GM20431 (cell line): ENCODE data around the gene HM13.
"Not testable (repeated sequence)": the region's sequence is repeated elsewhere in the genome, so short reads cannot be mapped to it uniquely, and the experiment has no call there.

Experiments used
- in situ Hi-C: fragments of 300-500 bp; cut with MseI, MboI; formaldehyde crosslinking; loops from one replicate; pipeline ENCODE4 v1.15.0; 2020; ENCODE audit warnings: low sequenced_read_pairs; ENCODE audit not compliant: unreplicated experiment

Gene HM13, protein sequence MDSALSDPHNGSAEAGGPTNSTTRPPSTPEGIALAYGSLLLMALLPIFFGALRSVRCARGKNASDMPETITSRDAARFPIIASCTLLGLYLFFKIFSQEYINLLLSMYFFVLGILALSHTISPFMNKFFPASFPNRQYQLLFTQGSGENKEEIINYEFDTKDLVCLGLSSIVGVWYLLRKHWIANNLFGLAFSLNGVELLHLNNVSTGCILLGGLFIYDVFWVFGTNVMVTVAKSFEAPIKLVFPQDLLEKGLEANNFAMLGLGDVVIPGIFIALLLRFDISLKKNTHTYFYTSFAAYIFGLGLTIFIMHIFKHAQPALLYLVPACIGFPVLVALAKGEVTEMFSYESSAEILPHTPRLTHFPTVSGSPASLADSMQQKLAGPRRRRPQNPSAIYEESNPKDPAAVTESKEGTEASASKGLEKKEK

DNA sequence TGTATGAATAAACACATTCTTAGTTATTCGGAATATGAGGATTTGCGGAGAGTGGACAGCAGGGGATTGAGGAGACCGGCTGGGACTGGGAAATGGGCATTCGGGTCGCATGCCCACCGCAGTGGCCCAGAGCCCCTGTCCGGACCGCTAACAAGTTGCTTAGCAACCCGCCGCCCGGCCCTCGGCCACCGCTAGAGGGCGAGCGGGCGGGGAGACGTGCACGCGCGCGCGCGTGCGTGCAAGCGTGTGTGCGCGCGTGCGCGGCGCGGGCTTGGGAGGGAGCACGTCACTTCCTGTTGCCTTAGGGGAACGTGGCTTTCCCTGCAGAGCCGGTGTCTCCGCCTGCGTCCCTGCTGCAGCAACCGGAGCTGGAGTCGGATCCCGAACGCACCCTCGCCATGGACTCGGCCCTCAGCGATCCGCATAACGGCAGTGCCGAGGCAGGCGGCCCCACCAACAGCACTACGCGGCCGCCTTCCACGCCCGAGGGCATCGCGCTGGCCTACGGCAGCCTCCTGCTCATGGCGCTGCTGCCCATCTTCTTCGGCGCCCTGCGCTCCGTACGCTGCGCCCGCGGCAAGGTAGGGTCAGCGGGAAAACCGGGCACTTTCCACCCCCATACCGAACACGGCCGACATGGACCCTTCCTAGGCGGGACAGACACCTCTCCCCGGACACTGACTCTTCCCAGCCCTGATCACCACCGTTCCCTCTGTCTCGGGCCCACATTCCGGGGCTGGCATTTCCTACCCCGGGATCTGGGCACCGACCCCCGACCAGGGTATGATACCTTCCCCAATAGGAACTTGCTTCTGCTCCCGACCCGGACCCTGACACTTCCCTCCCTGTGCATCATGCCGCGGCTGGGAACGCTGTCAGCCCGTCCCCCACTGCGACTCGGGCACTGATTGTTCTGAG lies at the start of gene HM13:
HM13 (plus strand) TSS at position 289 of the 918 bp plus-strand sequence; CDS start at position 399, 110 bp downstream.
- in situ Hi-C loops: no loop called here

DNA sequence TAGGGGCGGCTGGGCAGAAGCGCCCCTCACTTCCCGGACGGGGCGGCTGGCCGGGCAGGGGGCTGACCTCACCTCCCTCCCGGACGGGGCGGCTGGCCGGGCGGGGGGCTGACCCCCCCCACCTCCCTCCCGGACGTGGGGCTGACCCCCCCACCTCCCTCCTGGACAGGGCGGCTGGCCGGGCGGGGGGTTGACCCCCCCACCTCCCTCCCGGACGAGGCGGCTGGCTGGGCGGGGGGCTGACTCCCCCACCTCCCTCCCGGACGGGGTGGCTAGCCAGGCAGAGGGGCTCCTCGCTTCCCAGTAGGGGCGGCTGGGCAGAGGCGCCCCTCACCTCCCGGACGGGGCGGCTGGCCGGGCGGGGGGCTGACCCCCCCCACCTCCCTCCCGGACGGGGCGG lies 43.3 kb upstream of the HM13 start:
- in situ Hi-C loops: not testable (repeated sequence)

DNA sequence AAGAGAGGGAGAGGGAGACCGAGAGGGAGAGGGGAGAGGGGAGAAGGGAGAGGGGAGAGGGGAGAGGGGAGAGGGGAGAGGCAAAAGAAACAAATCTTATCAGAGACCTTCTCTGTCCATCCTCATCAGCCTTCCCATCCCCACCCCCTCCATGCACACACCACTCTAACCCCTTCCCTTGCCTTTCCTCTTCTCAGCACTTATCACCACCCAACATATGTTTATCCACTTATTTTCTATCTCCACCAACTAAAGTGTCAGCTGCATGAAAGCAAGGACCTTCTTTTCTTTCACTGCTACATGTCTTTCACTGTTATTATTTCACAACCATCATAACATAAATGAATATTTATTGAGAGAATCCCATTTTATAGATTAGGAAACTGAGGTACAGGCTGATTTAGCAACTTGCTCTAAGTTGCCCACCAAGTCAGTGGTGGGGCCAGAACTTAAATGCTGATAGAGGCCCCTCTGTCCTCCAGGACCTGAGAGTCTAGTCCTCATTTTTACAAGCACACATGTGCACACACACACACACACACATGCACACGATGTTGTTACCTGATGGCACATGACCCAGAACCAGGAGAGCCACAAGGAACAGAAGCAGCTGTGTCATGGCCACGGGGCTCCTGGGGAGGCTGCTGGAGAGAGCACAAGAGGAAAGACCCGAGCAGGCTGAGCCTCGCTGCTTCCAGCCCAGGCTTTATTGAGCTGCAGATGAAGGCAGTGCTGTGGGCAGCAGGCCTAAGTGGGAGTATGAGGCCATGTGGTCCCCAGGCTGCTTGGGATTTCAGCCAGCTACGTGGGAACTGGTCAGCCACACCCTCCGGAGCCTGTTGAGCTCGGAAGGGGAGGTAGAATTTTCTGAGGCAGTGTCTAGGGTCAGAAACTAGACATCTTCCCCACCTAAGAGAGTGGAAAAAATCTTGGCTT lies 41.6 kb upstream of the HM13 start:
- in situ Hi-C loops: no loop called here

DNA sequence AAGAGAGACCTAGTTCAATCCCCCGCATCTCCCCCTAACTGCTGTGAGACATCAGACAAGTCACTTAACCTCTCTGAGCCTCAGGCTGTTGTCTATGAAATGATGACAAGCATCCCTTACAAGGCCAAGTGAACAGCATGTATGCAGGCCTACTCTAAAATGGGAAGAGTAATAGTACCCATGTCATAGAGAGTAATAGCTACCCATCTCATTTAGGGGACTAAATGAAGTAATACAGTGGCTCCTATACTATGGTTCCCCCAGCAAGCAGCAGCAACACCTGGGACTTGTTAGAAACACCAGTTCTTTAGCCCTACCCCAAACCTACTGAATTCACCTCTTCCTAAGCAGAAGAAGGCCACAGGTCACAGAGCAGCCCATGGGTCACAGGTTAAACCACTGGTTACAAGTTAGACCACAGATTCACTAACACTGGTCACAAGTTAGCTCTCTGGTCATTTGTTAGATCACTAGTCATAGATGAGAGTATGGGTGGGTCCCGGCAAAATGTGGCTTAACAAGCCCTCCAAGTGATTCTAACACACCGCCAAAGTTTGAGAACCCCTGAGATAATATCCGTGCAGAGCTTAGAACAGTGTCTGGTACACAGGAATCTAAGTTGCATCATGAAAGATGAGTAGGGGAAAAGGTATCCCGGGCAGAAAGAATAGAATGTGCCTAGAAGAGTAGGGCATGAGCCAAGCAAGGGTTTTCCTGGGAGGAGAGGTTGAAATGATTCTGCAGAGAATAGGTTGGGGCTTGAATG lies 40.7 kb upstream of the HM13 start:
- in situ Hi-C loops: no loop called here

DNA sequence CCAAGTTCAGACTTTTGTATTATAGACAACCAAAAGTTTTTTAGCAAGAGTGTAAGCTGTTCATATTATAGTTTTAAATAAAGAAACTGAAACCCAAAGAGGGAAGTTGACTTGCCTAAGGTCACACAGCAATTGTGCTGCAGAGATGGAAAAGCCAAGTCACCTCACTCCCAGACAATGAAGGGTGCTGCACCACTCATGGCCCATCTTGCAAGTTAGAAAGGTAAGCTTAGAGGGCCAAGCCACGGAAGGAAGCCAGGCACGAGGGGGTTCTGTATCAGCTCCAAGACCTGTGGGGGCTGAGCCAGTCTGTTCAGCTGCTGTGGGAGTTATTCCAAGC lies 40.2 kb upstream of the HM13 start:
- in situ Hi-C loops: no loop called here

DNA sequence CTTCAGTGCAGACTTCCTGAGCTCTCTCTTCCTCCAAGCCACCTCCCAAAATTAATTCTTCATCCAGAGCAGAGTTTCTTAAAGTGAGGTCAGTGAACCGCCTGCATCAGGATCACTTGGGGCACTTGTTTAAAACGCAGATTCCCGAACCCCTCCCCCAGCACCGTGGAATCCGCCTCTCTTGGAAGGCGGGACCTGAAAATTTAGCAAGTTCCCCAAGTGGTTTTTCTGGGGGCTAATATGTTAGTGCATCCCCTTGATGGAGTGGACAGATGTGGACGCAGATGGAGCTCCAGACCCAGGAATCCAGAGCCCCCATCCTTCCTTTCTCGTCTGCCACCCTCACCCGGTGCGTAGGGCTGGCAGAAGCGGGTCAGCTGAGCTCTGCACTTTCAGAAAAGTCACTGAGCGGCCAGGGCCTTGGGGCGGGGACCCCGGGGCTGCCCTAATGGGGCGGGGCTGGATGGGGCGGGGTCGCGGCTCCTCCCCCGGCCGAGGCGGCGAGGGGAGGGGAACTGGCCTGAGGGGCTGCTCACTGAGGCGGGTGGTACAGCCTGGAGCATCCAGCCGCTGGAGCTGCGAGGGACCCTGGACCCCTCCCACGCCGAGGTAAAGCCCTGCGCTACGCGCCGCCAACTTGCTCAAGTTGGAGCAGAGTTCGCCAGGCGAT lies 39.3 kb upstream of the HM13 start, which contains the start of the genes DEFB124 and REM1:
DEFB124 (minus strand) TSS at position 370 of the 670 bp plus-strand sequence. CDS start 2,114 bp downstream, outside the sequence.
REM1 (plus strand) TSS at position 531 of the 670 bp plus-strand sequence. CDS start 1,158 bp downstream, outside the sequence.
- in situ Hi-C loops: no loop called here

DNA sequence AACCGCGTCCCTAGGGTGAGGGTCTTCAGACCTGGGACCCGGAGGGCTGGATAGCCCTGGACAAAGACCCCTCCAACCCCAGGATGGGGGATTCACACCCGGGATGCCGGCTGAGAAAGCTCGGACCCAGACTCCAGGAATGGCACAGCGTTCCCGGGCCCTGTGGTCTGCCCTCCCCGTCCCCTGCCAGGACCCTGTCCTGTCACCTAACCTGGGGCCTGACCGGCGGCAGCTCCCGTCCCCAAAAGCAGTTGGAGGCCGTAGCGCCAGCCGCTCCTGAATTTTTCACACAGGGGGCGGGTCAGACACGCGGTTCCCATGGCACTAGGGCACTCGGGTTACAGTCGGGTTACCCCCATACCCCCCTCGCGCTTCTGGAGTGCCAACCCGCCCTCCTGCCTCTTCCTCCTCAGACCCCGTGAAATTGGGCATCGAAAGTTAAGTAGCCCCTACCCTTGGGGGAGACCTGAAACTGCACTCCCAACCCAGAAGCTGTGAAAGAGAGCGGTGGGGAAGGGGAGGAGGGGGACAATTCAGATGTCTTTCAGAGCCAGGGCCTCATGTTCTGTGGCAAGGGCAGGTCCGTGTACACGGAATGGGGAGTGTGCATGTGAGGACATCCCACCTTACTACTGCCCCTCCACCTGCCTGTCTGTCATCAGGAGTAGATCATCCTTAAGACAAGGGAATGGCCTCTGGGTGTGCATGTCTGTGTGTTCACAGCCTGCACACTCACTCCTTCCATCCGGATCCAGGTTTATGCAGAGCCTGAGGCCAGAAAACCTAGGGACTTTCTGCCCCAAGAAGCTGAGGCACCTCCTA lies 38.6 kb upstream of the HM13 start:
- in situ Hi-C loops: no loop called here

DNA sequence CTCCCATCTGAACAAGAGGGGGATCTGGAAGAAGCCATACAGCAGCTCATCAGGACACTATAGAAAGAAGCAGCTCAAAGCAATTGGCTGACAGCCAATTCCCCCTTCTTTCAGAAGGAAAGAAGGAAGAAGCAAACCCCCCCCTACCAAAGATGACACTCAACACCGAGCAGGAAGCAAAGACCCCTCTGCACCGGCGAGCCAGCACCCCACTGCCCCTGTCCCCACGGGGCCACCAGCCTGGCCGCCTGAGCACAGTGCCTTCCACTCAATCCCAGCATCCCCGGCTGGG lies 38.0 kb upstream of the HM13 start:
- in situ Hi-C loops: no loop called here

DNA sequence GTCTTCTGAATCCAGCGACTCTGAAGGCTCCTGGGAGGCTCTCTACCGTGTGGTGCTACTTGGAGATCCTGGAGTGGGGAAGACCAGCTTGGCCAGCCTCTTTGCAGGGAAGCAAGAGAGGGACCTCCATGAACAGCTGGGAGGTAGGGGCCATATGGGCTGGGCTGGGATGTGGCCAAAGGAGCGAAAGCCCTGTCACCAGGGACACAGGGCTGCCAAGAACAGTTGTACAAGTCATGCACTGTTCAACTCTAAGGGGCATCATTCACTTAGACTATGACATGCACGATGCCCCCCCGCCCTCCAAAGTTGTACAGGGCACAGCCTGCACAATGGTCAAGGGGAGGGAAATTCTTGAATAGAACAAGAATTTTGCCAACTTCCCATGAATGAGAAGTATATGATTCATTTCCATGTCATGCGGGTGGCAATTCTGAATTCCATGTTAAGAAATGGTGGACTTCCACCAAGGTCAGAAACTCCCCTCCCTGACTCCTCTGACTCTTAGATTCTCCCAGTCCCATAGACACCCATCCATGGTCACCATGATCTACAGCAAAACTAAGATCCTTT lies 37.5 kb upstream of the HM13 start:
- in situ Hi-C loops: no loop called here

DNA sequence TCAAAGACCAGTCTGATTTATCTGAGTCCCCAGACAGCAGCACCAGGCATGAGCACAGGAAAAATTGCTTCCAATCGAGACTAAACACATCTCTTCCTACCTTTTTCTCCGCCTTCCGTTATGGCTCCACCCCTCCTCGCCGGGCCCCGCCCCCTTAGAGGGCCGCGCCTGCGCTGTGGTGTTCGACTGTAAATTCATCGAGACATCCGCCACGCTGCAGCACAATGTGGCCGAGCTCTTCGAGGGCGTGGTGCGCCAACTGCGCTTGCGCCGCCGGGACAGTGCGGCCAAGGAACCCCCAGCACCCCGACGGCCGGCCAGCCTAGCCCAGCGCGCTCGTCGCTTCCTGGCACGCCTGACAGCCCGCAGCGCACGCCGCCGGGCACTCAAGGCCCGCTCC lies 30.2 kb upstream of the HM13 start:
- in situ Hi-C loops: no loop called here

DNA sequence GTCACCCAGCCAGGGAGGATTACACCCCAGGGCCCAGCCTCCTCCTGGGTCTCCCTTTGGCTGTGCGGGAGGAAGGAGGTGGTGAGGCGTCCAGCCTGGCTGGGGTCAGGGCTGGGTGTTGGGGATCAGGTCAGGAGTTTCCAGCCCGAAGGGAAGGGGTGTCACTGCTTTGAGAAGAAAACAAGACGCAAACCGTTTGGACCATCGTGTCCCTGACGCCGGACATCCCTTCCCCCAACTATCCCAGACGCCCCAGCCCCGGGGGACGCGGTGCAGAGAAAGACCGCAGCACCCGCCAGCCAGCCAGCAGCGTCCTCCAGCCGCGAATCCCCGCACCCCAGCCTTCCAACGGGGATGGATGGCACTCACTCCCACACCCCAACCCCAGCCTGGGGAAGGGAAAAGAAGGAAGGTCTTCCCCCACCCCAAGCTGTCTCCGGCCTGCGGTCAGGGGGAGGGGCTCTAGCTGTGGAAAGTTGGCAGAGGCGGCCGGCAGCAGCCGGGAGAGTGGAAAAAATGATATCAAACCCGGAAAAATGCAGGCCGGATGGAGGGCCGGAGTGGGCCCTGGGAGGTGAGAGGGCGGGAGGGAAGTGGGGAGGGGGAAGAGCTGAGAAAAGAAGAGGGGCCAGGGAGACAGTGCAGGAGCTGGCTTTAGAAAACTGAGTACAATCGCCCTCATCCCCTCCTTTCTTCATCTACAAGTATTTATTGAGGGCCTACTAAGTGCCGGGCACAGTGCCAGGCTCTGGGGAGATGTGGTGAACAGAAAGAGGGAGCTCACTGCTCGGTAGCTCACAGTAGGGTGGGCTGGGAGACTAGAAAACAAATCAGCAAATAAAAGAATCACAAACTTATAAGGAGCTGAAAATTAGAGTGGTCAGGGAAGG lies 28.5 kb upstream of the HM13 start:
- in situ Hi-C loops: no loop called here

DNA sequence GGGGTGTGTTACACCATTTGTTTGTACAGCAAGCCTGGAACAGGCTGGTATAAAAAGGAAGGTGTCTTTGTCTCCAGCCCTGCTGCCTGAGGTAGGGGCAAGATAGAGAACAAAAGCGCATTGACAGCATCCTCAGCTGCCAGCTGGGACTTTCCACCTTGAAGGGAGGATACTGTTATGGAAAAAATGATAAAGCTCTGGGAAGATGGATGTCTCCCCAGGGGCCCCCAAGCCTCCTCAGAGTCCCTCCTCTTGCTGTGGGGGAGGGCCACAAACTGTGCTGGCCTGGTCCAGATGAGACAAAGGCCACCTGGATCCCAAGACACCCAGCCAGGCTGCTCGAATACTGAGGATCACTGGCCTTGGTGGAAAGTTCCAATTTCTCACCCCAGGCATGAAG lies 26.1 kb upstream of the HM13 start:
- in situ Hi-C loops: no loop called here

DNA sequence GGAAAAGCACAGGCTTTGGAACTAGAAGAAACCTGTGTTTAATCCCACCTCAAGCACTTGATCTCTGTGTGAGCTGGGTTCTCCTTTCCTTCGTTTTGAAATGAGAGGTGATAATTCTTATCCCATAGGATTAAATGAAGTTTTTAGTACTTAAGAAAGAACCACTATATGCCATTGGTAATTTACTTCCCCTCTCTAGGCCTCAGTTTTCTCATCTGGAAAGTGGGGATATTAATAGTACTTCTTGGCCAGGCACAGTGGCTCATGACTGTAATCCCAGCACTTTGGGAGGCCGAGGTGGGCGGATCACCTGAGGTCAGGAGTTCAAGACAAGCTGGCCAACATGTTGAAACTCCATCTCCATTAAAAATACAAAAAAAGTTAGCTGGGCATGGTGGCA lies 25.1 kb upstream of the HM13 start:
- in situ Hi-C loops: no loop called here

DNA sequence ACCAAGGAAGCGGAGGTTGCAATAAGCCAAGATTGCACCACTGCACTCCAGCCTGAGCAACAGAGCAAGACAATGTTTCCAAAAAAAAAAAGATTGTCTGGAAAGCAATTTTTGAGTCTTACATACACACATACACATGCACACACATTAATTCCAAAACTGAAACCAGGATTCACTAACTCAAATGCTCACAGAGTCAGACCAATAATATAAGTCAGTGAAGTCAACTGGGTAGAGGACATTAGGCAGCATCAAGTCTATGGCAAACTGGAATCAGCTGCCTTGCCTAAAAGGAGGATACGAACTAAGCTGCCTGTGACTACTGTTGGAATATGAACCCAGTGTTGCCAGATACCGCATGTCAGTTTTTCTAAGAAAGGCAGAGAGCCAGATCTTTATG lies 23.5 kb upstream of the HM13 start:
- in situ Hi-C loops: no loop called here

DNA sequence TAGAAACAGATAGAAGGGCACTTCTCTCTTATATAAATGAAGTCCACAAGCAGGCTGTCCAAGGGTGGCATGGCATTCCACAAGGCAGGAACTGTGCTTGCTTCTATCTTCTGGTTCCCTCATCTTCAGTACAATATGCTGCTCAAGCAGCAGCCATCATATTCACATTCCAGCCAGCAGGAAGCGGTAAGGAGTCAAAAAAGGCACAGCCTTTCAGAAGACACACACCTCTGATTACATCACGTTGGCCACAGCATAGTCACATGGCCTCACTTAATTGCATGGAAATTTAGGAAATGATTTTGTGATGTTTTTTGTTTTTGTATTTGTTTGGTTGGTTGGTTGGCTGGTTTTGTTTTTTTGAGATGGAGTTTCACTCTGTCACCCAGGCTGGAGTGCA lies 20.1 kb upstream of the HM13 start:
- in situ Hi-C loops: no loop called here

DNA sequence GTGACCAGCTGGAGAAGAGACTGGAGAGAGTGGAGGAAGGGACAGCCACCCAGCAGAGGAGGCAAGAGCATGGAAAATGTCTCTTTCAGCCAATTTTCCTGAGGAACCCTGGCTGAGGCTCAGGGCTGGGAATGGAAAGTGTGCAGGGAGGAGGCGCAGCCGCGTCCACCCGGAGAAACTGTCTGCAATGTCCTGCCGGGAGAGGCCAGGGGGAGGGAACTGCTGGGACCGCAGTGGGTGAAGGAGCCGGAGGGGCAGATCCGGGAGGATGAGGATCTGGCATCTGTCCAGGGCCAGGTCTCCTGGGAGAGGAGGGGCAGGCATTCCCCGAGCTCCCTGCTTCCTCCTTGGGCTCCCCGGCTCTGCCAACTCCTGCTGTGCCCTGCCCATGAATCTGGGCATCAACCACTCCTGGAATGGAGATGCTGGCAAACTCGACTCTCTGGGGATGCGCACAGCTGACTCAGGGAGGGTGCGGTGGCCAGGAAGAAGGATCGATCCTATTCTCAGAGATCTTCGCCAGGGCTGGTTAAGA lies 17.4 kb upstream of the HM13 start:
- in situ Hi-C loops: no loop called here
